Measurements from ENCODE around the gene ATP5F1C. TPM values are rescaled to one million over a fixed set of nuclear protein-coding genes. Genes with fewer than 3 reads are reported as not detected.

Gene ATP5F1C
- total RNA-seq, 1 experiment from 2014 or later: 280 TPM

DNA sequence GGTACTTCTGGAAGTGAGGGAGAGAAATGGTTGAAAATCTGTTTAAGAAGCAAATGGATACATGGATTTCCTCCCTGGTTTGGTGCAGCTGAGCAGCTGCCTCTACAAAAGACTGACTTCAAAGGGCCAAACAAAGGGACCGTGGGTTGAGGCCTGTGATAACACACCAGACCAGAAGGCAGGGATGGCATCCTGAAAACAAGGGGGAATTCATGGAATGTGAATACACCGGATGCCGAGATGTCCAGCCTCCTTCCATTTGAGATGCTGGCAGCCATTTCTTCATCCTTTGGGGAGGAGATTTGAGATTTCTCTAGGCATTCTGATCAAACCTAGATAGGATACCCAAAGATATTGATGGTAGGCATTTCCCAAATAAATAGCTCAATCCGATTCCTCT is 67.2 kb downstream of the ATP5F1C start:
- peak overlapping the region in 2 of 3 experiments; percentile 15 to 21; a peak in 2 of 7 replicates for H3K27ac Mint-ChIP-seq

More for the DNA sequence above, 67.2 kb downstream of the ATP5F1C start:
- H3K4me1 ChIP-seq (ENCODE audit: insufficient read depth, low read length): peaks cover 6% of the 10 kb centered on the region; the same call in 1 of the 2 replicates
- H3K18ac ChIP-seq (ENCODE audit: insufficient read length, low read depth, low read length): no peak overlapping the region
- WGBS (ENCODE audit: extremely low coverage, insufficient read length, low lambda C conversion rate): no CpG with 5 or more reads among the region's 4 CpGs
- H3K4ac ChIP-seq (ENCODE audit: low read depth, low read length): no peak overlapping the region
- no peak overlapping the region for H4K91ac ChIP-seq (ENCODE audit: insufficient read length, low read depth, low read length)
- no peak overlapping the region for H4K8ac ChIP-seq (replicated peaks; ENCODE audit: insufficient read length, low read depth, low read length)
- H2AK5ac ChIP-seq (ENCODE audit: insufficient read length, low read length): no peak overlapping the region
- Mint-ChIP-seq H3K36me3 (ENCODE audit: insufficient read depth in 1 of 3, low read depth in 3 of 3) (peaks cover 7 to 10% (median 7%) of the 10 kb centered on the region in 3 experiments; a peak in 4 of 7 replicates), H3K4me3 (no peak overlapping the region), H3K4me1 (peaks cover 20 to 23% of the 10 kb centered on the region in 2 experiments), H3K27me3 (ENCODE audit: low read depth) (no peaks in the 10 kb centered on the region), H3K9me3 (peaks cover 6 to 9% of the 10 kb centered on the region in 2 experiments; a peak in 3 of 5 replicates)
- H3K27ac ChIP-seq (ENCODE audit: insufficient read length, low read depth, low read length): peak overlapping the region; percentile 80
- no peak overlapping the region for H3K23ac ChIP-seq (ENCODE audit: insufficient read length, low read depth, low read length)
- H3K23me2 ChIP-seq (ENCODE audit: insufficient read length, low read depth, low read length, poor library complexity, severe bottlenecking): no peaks in the 10 kb centered on the region
- H2BK120ac ChIP-seq (ENCODE audit: low read depth, low read length, poor library complexity, severe bottlenecking): no peak overlapping the region
- no peaks in the 10 kb centered on the region for H3K9me3 ChIP-seq (ENCODE audit: control insufficient read depth, low read depth, low read length)
- TF ChIP-seq, protein P1, sequence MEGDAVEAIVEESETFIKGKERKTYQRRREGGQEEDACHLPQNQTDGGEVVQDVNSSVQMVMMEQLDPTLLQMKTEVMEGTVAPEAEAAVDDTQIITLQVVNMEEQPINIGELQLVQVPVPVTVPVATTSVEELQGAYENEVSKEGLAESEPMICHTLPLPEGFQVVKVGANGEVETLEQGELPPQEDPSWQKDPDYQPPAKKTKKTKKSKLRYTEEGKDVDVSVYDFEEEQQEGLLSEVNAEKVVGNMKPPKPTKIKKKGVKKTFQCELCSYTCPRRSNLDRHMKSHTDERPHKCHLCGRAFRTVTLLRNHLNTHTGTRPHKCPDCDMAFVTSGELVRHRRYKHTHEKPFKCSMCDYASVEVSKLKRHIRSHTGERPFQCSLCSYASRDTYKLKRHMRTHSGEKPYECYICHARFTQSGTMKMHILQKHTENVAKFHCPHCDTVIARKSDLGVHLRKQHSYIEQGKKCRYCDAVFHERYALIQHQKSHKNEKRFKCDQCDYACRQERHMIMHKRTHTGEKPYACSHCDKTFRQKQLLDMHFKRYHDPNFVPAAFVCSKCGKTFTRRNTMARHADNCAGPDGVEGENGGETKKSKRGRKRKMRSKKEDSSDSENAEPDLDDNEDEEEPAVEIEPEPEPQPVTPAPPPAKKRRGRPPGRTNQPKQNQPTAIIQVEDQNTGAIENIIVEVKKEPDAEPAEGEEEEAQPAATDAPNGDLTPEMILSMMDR (conservative IDR thresholded peaks at IDR 0.05): no peak
- no peak overlapping the region for H2BK15ac ChIP-seq (ENCODE audit: low read depth, low read length)
- H3T11ph ChIP-seq (ENCODE audit: low read length): no peak overlapping the region
- peak overlapping the region; percentile 22 for H2BK12ac ChIP-seq (ENCODE audit: insufficient read length, low read depth, low read length)
- H3K79me2 ChIP-seq (ENCODE audit: insufficient read depth, low read length): no peaks in the 10 kb centered on the region; the same call in 1 of the 2 replicates
- no peak overlapping the region for H2AFZ ChIP-seq (ENCODE audit: low read length)
- H3K79me1 ChIP-seq (ENCODE audit: insufficient read depth, low read depth, low read length, poor library complexity, severe bottlenecking): no peaks in the 10 kb centered on the region
- H3K56ac ChIP-seq (ENCODE audit: insufficient read length, low read depth, low read length): no peak overlapping the region
- peak; percentile 41 for DNase-seq
- H4K5ac ChIP-seq (ENCODE audit: insufficient read length, low read depth, low read length): no peak overlapping the region
- no peak overlapping the region for H3K9ac ChIP-seq (ENCODE audit: extremely low read depth, insufficient read length, low read length)
- no peaks in the 10 kb centered on the region for H3K27me3 ChIP-seq (ENCODE audit: insufficient read depth, low read length)
- H2BK5ac ChIP-seq (ENCODE audit: insufficient read length, low read length): no peak overlapping the region
- H2BK20ac ChIP-seq (ENCODE audit: low read depth, low read length, poor library complexity, severe bottlenecking): no peak overlapping the region
- H4K20me1 ChIP-seq (ENCODE audit: control insufficient read depth, insufficient read depth, insufficient read length): no peaks in the 10 kb centered on the region
- no peak overlapping the region for H3K14ac ChIP-seq (ENCODE audit: insufficient read depth, low read length)
- H3K4me2 ChIP-seq (ENCODE audit: insufficient read depth, insufficient read length, low read length): no peak overlapping the region

All from H9 (cell line).